GM18951 (cell line): ENCODE data around the gene CUL3.

Experiments used
- POLR2A ChIP-seq: IDR thresholded peaks from 4 replicates; pipeline ENCODE4 v1.6.1; 2011; ENCODE audit warnings: mild to moderate bottlenecking; ENCODE audit not compliant: insufficient read length, insufficient read depth; ENCODE audit errors: extremely low read depth
- in situ Hi-C: fragments of 300-500 bp; cut with MboI; formaldehyde crosslinking; loops from one replicate; pipeline ENCODE4 v1.12.0; 2022; ENCODE audit warnings: low sequenced_read_pairs, mixed read lengths, inconsistent platforms; ENCODE audit not compliant: unreplicated experiment

Gene CUL3

GRCh38 chr2:224570328-224570993 is 14.7 kb downstream of the CUL3 start:
- no peak for TF ChIP-seq POLR2A
- in situ Hi-C loops, result no loop called here

GRCh38 chr2:224569654-224570053 is 15.5 kb downstream of the CUL3 start:
- in situ Hi-C loops, result no loop called here

GRCh38 chr2:224565452-224566035 is 19.6 kb downstream of the CUL3 start:
- TF ChIP-seq POLR2A, result no peak

More at GRCh38 chr2:224569654-224570053, 15.5 kb downstream of the CUL3 start:
- TF ChIP-seq POLR2A, result no peak

GRCh38 chr2:224563537-224563936 is 21.6 kb downstream of the CUL3 start:
- in situ Hi-C loops, result no loop called here
- TF ChIP-seq POLR2A, result no peak

More at GRCh38 chr2:224565452-224566035, 19.6 kb downstream of the CUL3 start:
- in situ Hi-C loops, result no loop called here

- in situ Hi-C loops, result no loop called here
Measured at GRCh38 chr2:224562831-224563230, 22.3 kb downstream of the CUL3 start.

GRCh38 chr2:224561234-224562005 is 23.7 kb downstream of the CUL3 start:
- TF ChIP-seq POLR2A, result no peak
- in situ Hi-C loops, result no loop called here

More at GRCh38 chr2:224562831-224563230, 22.3 kb downstream of the CUL3 start:
- TF ChIP-seq POLR2A, result no peak

- in situ Hi-C loops, result no loop called here
- TF ChIP-seq POLR2A, result no peak
Measured at GRCh38 chr2:224560549-224560948, 24.6 kb downstream of the CUL3 start.

- in situ Hi-C loops, result no loop called here
- TF ChIP-seq POLR2A, result no peak
Measured at GRCh38 chr2:224557610-224558009, 27.6 kb downstream of the CUL3 start.

GRCh38 chr2:224556381-224556780 is 28.8 kb downstream of the CUL3 start:
- in situ Hi-C loops, result no loop called here
- no peak for TF ChIP-seq POLR2A

GRCh38 chr2:224555823-224556366 is 29.3 kb downstream of the CUL3 start:
- no peak for TF ChIP-seq POLR2A
- in situ Hi-C loops, result no loop called here

GRCh38 chr2:224552771-224553170 is 32.4 kb downstream of the CUL3 start:
- no peak for TF ChIP-seq POLR2A

GRCh38 chr2:224551693-224552092 is 33.5 kb downstream of the CUL3 start:
- TF ChIP-seq POLR2A, result no peak
- in situ Hi-C loops, result no loop called here

More at GRCh38 chr2:224552771-224553170, 32.4 kb downstream of the CUL3 start:
- in situ Hi-C loops, result no loop called here

GRCh38 chr2:224546926-224547325 is 38.2 kb downstream of the CUL3 start:
- no peak for TF ChIP-seq POLR2A
- in situ Hi-C loops, result no loop called here
